Endothelial cell (in vitro differentiated cells): ENCODE measurements around the gene ZNF148. TPM values are rescaled to one million over a fixed set of nuclear protein-coding genes. Genes with fewer than 3 reads are reported as not detected.
A peak's percentile ranks its signal among the peaks of the same experiment; 100 is the strongest.

Experiments
- DNase-seq: peaks from one replicate; pipeline ENCODE4 v3.0.0; 2021; ENCODE audit warnings: low spot score
- H3K27ac Mint-ChIP-seq: one replicate; pipeline ENCODE4 v1.8.0; 2021; ENCODE audit warnings: mixed read lengths, inconsistent platforms; ENCODE audit not compliant: unreplicated experiment
- H3K27me3 Mint-ChIP-seq: one replicate; pipeline ENCODE4 v1.8.0; 2021; ENCODE audit warnings: mild to moderate bottlenecking, moderate library complexity, mixed read lengths, inconsistent platforms; ENCODE audit not compliant: unreplicated experiment
- H3K36me3 Mint-ChIP-seq: one replicate; pipeline ENCODE4 v1.8.0; 2021; ENCODE audit warnings: mild to moderate bottlenecking, low read depth, mixed read lengths, inconsistent platforms; ENCODE audit not compliant: unreplicated experiment
- H3K4me1 Mint-ChIP-seq: one replicate; pipeline ENCODE4 v1.8.0; 2021; ENCODE audit warnings: mild to moderate bottlenecking, mixed read lengths, inconsistent platforms; ENCODE audit not compliant: unreplicated experiment
- H3K4me3 Mint-ChIP-seq: one replicate; pipeline ENCODE4 v1.8.0; 2021; ENCODE audit warnings: mild to moderate bottlenecking, mixed read lengths, inconsistent platforms; ENCODE audit not compliant: unreplicated experiment
- H3K9me3 Mint-ChIP-seq: one replicate; pipeline ENCODE4 v1.8.0; 2021; ENCODE audit warnings: mixed read lengths, inconsistent platforms; ENCODE audit not compliant: unreplicated experiment
- CTCF ChIP-seq: fragments of 200-600 bp; sonication (generic); IDR thresholded peaks from one replicate; pipeline ENCODE4 v1.5.0; 2021; ENCODE audit warnings: antibody characterized with exemption; ENCODE audit not compliant: unreplicated experiment
- total RNA-seq: library from RNA; stranded (reverse); fragmentation: NEBNext Ultra II Directional; extraction: Animal tissue kit (Norgen Biotek cat#: 25700); gene quantifications from one replicate; pipeline ENCODE4 v1.2.1, GENCODE V29; 2021; ENCODE audit not compliant: unreplicated experiment

ZNF148 gene
- total RNA-seq, 1 donor from 2014 or later: 34.3 TPM

DNA sequence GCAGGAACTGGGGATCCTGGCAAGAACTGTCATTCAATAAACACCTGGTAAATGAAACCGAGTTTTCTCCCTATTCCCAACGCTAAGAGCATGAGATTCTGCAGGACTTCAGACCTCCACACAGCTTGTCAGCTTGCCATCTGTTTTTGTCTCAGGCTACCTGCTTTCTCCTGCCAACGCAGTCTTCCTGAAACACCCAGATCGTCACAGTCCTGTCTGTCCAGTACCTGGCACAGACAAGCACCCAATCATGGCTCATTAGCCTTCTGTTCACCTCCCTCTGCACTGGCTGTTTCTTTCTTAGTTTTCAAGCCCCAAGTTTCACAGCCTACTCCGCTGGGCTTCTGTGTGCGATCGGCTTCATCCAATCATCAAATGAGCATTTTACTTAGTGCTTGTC, 167.6 kb downstream of the ZNF148 start:
- H3K27ac Mint-ChIP-seq: peak overlapping the region; percentile 20

DNA sequence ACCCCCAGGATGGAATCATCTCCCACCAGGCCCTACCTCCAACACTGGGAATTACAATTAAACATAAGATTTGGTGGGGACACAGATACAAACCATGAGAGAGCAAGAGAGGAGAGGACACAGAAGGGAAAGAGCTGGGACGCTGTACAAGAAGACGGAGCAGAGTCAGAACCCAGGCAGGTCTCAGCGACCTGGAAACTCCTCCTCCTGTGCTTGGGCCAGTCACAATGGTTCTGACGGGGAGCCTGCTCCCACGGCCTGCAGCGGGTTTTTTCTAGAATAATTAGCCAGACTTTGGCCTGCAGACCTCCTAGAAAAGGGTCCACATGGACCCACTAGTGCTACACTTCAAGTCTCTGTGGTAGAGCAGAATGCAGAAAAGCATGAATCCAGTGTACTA, 168.2 kb downstream of the ZNF148 start:
- no peaks in the 10 kb centered on the region for H3K4me1 Mint-ChIP-seq
- TF ChIP-seq CTCF: no peak
- no peaks in the 10 kb centered on the region for H3K9me3 Mint-ChIP-seq
- H3K27ac Mint-ChIP-seq: no peak overlapping the region
- H3K27me3 Mint-ChIP-seq: peaks cover 3% of the 10 kb centered on the region
- peaks cover 3% of the 10 kb centered on the region for H3K36me3 Mint-ChIP-seq
- no peak for DNase-seq
- no peak overlapping the region for H3K4me3 Mint-ChIP-seq

More for the DNA sequence above, 167.6 kb downstream of the ZNF148 start:
- TF ChIP-seq CTCF: no peak
- Mint-ChIP-seq H3K9me3 (no peaks in the 10 kb centered on the region), H3K4me1 (no peaks in the 10 kb centered on the region), H3K36me3 (peaks cover 3% of the 10 kb centered on the region), H3K27me3 (peaks cover 3% of the 10 kb centered on the region), H3K4me3 (no peak overlapping the region)
- DNase-seq: no peak

DNA sequence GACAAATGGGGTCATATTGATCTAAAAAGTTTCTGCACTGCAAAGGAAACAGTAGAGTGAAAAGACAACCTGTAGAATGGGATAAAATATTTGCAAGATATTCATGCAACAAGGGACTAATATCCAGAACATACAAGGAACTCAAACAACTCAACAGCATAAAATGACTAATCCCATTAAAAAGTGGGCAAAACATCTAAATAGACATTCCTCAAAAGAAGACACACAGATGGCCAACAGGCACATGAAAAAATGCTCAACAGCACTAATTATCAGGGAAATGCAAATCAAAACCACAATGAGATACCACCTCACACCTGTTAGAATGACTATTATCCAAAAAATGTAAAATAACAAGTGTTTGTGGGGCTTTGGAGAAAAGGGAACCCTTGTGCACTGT, 171.4 kb downstream of the ZNF148 start:
- peaks cover 3% of the 10 kb centered on the region for H3K36me3 Mint-ChIP-seq
- no peaks in the 10 kb centered on the region for H3K27me3 Mint-ChIP-seq
- DNase-seq: no peak
- no peak overlapping the region for H3K27ac Mint-ChIP-seq
- no peaks in the 10 kb centered on the region for H3K9me3 Mint-ChIP-seq
- no peak for TF ChIP-seq CTCF
- H3K4me3 Mint-ChIP-seq: no peak overlapping the region
- no peaks in the 10 kb centered on the region for H3K4me1 Mint-ChIP-seq

GRCh38 chr3:125202197-125202596, 172.9 kb downstream of the ZNF148 start:
- DNase-seq: no peak

GRCh38 chr3:125200731-125201139, 174.4 kb downstream of the ZNF148 start:
- Mint-ChIP-seq H3K27ac (no peak overlapping the region), H3K9me3 (no peaks in the 10 kb centered on the region), H3K27me3 (no peaks in the 10 kb centered on the region), H3K36me3 (no peaks in the 10 kb centered on the region), H3K4me1 (no peaks in the 10 kb centered on the region), H3K4me3 (no peak overlapping the region)
- TF ChIP-seq CTCF: no peak
- DNase-seq: no peak

More at GRCh38 chr3:125202197-125202596, 172.9 kb downstream of the ZNF148 start:
- Mint-ChIP-seq H3K9me3 (no peaks in the 10 kb centered on the region), H3K4me1 (no peaks in the 10 kb centered on the region), H3K4me3 (no peak overlapping the region), H3K36me3 (no peaks in the 10 kb centered on the region), H3K27me3 (no peaks in the 10 kb centered on the region), H3K27ac (no peak overlapping the region)
- TF ChIP-seq CTCF: no peak
